Measurements from ENCODE around the gene DIP2B. TPM values are rescaled to one million over a fixed set of nuclear protein-coding genes. Genes with fewer than 3 reads are reported as not detected.
"Not testable (repeated sequence)": the region's sequence is repeated elsewhere in the genome, so short reads cannot be mapped to it uniquely, and the experiment has no call there.

Gene DIP2B
- total RNA-seq, 3 donors from 2014 or later, result 28.3 to 39.8 (median 34.7) TPM

DNA sequence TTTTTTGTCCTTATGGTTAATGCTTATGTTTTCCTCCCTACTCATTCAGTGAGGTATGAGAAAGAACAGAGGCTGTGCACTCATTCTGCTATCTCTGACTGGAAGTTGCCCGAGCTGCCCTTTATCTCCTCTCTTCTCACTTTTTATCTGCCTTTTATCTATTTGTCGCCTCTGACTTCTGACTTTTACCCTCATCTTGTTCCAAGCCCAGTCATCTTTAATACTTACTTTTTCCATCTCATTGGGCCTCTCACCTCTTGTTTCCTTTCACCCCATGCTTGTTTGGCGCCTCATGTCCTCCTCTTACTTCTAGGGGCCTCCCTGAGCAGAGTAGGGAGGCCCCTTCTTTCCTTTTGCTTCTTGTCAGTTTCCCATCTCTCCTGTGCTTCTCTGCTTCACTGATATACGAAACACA lies 50.7 kb downstream of the DIP2B start:
- no peaks in the 10 kb centered on the region for H3K36me3 ChIP-seq (ENCODE audit: low read depth)
- TF ChIP-seq, protein P1, sequence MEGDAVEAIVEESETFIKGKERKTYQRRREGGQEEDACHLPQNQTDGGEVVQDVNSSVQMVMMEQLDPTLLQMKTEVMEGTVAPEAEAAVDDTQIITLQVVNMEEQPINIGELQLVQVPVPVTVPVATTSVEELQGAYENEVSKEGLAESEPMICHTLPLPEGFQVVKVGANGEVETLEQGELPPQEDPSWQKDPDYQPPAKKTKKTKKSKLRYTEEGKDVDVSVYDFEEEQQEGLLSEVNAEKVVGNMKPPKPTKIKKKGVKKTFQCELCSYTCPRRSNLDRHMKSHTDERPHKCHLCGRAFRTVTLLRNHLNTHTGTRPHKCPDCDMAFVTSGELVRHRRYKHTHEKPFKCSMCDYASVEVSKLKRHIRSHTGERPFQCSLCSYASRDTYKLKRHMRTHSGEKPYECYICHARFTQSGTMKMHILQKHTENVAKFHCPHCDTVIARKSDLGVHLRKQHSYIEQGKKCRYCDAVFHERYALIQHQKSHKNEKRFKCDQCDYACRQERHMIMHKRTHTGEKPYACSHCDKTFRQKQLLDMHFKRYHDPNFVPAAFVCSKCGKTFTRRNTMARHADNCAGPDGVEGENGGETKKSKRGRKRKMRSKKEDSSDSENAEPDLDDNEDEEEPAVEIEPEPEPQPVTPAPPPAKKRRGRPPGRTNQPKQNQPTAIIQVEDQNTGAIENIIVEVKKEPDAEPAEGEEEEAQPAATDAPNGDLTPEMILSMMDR (IDR thresholded peaks at IDR 0.05), result no peak
- intact Hi-C loops (cut with DNase I, micrococcal nuclease), result no loop called here
- no peaks in the 10 kb centered on the region for H3K4me1 ChIP-seq (ENCODE audit: low read depth)
- DNase-seq (no peak), ATAC-seq (no peak)
- H3K4me3 ChIP-seq, result no peak overlapping the region
- H3K9me3 ChIP-seq, result no peaks in the 10 kb centered on the region

DNA sequence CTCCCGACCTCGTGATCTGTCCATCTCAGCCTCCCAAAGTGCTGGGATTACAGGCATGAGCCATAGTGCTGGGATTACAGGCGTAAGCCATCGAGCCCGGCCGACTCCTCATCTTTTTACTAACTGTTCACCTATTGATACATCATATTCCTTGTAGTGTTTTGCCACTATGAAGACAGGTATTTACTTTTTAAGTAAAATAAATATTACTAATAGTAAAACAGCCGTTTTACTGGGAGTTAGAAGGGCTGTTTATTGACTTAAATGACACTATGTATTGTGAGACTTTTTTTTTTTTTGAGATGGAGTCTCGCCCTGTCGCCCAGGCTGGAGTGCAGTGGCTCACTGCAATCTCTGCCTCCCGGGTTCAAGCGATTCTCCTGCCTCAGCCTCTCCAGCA lies 51.5 kb downstream of the DIP2B start:
- Histone ChIP-seq H3K4me3 (no peak overlapping the region), H3K36me3 (ENCODE audit: low read depth) (no peaks in the 10 kb centered on the region), H3K4me1 (ENCODE audit: low read depth) (no peaks in the 10 kb centered on the region), H3K9me3 (no peaks in the 10 kb centered on the region)
- TF ChIP-seq, protein P1 (IDR thresholded peaks at IDR 0.05), result no peak
- ATAC-seq (no peak), DNase-seq (no peak)
- intact Hi-C loops (cut with DNase I, micrococcal nuclease), result no loop called here

DNA sequence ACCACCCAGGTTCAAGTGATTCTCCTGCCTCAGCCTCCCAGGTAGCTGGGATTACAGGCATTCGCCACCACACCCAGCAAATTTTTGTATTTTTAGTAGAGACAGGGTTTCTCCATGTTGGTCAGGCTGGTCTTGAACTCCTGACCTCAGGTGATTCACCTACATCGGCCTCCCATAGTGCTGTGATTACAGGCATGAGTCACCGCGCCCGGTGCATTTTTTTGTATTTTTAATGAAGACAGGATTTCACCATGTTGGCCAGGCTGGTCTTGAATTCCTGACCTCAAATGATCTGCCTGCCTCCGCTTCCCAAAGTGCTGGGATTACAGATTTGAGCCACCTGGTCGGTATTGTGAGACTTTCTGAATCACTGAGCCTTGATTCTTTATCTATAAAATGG lies 52.0 kb downstream of the DIP2B start:
- H3K9me3 ChIP-seq; H3K36me3 ChIP-seq (ENCODE audit: low read depth); H3K4me3 ChIP-seq; ATAC-seq; H3K4me1 ChIP-seq (ENCODE audit: low read depth); DNase-seq; intact Hi-C loops (cut with DNase I, micrococcal nuclease): not testable (repeated sequence)

DNA sequence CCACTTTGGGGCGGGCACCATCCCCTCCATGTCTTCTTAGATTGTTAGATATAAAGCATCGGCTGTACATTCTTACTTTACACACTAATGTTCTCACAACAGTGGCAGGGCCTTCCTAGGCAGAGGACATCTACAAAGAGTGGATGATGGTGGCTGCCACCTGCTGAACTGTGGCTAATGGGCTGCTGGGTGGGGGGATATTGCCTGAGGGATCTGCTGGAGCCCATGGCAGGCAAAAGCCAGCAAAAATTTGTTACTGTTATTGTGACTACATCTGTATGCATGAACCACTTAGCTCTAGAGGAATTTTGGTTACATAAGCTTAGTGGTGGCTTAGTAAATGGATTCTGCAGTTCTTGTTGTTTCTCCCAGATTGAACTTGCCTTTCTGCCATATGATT lies 52.6 kb downstream of the DIP2B start:
- TF ChIP-seq, protein P1 (IDR thresholded peaks at IDR 0.05), result no peak
- H3K4me1 ChIP-seq (ENCODE audit: low read depth), result no peaks in the 10 kb centered on the region
- H3K4me3 ChIP-seq, result no peak overlapping the region
- intact Hi-C loops (cut with DNase I, micrococcal nuclease), result no loop called here
- no peaks in the 10 kb centered on the region for H3K36me3 ChIP-seq (ENCODE audit: low read depth)
- DNase-seq (no peak), ATAC-seq (no peak)
- no peaks in the 10 kb centered on the region for H3K9me3 ChIP-seq

DNA sequence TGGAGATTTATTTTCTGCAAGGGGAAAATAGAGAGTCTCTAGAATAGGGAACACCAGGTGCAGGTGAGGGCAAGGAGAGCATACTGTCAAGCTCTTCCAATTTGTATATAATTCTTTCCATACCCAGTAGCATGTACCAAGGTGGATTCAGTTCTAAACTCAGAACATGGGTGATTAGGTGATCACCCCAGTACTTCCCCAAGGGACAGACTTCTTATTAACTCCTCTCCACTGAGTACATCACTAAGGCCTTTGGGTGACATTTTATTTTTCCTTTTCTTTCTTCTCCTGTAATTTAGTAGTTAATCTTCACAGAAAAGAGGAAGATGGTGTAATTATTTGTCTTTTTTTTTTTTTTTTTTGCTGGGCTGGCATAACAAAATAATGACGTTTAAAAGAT lies 54.2 kb downstream of the DIP2B start:
- TF ChIP-seq, protein P1 (IDR thresholded peaks at IDR 0.05), result no peak
- DNase-seq, result no peak
- Histone ChIP-seq H3K9me3 (no peaks in the 10 kb centered on the region), H3K36me3 (ENCODE audit: low read depth) (no peaks in the 10 kb centered on the region), H3K4me1 (ENCODE audit: low read depth) (peaks cover 4% of the 10 kb centered on the region), H3K4me3 (no peak overlapping the region)
- no peak for ATAC-seq
- intact Hi-C loops (cut with DNase I, micrococcal nuclease), result no loop called here

DNA sequence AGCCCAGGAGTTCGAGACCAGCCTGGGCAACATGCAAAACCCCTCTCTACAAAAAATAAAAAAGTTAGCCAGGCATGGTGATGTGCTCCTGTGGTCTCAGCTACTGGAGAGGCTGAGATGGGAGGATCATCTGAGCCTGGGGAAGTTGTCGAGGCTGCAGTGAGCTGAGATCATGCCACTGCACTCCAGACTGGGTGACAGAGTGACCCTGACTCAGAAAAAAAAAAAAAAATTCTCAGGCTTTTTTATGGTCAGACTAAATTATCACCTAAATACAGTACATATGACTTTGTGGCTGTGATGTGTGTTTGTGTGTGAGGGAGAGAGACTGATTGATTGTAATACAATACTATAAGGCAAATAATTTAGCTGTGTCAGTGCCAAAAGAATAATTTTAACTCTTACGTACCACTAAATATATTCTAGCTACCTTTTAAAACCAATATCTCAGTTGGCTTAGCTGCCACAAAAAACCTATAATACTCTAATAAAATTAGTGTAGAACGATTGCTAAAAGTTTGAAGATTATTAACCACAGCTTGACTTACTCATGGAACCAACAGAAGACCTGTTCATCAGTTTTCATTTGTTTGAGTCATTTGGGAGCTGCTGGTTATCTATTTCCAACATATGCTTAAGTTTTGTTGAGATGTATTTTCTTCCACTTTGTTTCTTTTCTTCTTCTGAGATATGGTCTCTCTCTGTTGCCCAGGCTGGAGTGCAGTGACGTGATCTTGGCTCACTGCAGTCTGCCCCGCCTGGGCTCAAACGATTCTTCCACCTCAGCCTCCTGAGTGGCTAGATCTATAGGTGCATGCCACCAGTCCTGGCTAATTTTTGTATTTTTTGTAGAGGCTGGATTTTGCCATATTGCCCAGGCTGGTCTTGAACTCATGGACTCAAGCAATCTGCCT lies 58.0 kb downstream of the DIP2B start:
- H3K4me1 ChIP-seq (ENCODE audit: low read depth), result peaks cover 7% of the 10 kb centered on the region
- intact Hi-C loops (cut with DNase I, micrococcal nuclease), result no loop called here
- ATAC-seq (no peak), DNase-seq (no peak)
- no peak overlapping the region for H3K4me3 ChIP-seq
- no peaks in the 10 kb centered on the region for H3K36me3 ChIP-seq (ENCODE audit: low read depth)
- no peaks in the 10 kb centered on the region for H3K9me3 ChIP-seq
- TF ChIP-seq, protein P1 (IDR thresholded peaks at IDR 0.05), result no peak
